22Rv1 (cell line): ENCODE measurements around the gene MLLT3.

Experiments
- ZFX ChIP-seq: fragments of 450-650 bp; IDR thresholded peaks from 2 replicates; pipeline ENCODE4 v1.6.1; 2017; ENCODE audit warnings: antibody characterized with exemption, borderline replicate concordance
- TF ChIP-seq, protein P1 (sequence below): fragments of 450-650 bp; IDR thresholded peaks from 2 replicates; pipeline ENCODE4 v1.5.1; 2017; ENCODE audit warnings: mild to moderate bottlenecking

DNA sequence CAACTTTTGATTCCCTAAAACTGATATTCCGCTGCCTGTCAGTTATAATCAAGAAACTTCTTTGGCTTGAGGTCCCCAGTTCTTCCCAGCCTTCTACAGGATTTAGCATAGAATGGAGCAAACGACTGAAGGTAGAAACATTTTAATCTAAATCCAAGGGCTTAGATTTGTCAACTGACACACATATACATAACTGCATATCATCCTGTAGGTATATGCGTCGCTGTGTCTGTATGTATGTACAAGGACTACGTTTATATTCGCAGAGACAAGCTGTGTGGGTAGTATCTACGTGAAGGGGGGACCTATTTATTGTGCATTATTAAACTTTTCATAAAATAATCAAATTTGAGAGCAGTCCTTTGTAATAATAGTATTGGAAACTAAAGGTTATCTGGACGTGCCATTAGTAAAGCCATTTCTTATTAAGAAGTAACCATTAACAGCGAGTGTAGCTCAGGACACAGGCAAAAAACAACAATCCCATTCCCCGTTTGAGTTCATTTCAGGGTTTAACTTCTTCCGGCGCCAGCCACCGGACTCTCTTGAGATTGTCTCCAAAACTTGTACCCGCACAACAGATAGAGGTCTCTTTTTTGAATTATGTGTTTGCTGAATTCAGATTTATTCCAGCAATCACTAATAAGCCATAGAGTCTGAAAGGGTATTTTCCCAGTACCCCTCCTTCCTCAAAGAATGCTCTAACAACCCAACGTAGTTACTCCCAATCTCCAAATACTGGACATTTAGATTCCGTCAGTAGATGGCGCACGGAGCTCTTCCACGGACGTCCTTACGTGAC is 2.1 kb upstream of the MLLT3 start:
- TF ChIP-seq, protein P1, sequence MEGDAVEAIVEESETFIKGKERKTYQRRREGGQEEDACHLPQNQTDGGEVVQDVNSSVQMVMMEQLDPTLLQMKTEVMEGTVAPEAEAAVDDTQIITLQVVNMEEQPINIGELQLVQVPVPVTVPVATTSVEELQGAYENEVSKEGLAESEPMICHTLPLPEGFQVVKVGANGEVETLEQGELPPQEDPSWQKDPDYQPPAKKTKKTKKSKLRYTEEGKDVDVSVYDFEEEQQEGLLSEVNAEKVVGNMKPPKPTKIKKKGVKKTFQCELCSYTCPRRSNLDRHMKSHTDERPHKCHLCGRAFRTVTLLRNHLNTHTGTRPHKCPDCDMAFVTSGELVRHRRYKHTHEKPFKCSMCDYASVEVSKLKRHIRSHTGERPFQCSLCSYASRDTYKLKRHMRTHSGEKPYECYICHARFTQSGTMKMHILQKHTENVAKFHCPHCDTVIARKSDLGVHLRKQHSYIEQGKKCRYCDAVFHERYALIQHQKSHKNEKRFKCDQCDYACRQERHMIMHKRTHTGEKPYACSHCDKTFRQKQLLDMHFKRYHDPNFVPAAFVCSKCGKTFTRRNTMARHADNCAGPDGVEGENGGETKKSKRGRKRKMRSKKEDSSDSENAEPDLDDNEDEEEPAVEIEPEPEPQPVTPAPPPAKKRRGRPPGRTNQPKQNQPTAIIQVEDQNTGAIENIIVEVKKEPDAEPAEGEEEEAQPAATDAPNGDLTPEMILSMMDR: peak; percentile 94
- no peak for TF ChIP-seq ZFX
